Measurements from ENCODE around the gene EPN3.

DNA sequence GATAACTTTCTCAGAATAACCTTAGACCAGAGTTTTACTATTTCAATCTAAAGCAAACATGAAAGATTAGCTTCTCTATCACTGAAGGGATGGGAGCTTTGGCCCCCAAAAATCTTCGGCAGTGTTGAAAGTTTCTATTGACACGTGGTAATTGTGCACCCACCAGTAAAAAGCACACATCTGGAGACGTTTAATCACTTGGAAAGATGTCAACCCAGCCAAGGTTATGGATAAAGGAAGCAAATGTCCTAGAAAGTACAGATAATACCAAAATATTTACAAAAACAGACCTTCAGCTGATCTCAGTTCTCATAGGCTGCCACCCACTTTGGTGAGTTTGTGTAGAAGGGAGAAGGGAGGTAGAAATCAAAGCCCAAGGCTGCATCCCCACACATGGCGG, 19.0 kb upstream of the EPN3 start:
- TF ChIP-seq CTCF (IDR thresholded peaks at IDR 0.05) (no peak), POLR2AphosphoS5 (IDR thresholded peaks at IDR 0.05) (no peak)
